NCI-H2029 treated with DMSO at 0.1 percent for 48 hours (cell line): ENCODE results near the gene ZNF263.

Source experiments
- DNase-seq: peaks from one replicate; lab custom pipeline; 2025; lab: John Stamatoyannopoulos, UW

The ZNF263 gene

DNA sequence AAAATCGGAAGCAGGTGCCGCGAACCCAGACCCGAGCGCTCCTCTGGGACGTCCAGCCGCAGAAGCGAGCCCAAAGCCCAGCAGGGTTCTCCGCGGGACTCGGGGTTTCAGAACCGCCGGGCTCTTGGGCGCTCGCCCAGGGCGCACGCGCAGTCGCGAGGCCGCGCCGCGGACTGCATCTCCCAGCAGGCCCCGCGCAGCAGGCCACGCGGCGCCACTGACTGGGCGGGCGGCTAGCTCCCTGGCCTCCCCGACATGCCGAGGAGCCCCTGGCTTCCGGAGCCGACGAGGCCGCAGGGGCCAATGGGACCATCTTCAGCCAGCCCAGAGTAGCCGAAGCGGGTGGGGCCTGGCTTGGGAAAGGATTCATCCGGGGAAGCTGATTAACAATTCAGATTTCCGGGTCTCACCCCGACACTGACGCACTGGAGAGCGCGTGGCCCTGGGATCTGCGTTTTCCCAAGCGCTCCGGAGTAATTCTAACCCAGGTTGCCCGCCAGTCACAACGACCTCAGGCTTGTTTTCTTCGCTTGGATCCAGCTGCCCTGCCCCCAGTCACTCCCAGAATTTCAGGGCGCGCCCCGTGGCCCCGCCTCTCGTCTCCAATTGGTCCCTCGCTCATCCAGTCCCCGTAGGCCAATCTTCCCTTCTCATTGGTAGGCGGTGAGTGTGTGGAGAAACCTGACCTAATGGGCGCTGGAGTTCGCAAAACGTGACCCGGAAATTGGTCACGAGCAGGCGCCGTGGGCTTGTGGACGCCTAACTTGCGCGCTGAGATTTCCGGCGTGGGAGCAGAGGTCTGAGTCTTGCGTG is at the start of gene ZNF263:
Gene ZNF263 (plus strand): TSS at position 762 of the 813 bp plus-strand sequence. CDS start 328 bp downstream, outside the sequence.
- peak; percentile 94 for DNase-seq

DNA sequence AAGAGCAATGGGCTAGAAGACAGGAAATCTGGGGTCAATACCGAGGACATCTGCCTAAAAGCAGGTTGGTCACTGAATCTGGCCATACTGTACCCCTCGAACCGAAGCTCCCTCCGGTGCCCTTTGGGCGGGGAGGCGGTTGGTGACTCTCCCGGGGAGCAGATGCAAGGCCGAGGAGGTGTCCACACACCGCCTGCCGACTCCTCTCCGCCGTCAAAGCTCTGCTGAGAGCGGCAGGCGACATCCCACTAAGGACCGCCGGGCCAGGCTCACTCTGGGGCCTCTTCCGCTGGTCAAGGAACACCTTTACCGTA is 48.8 kb upstream of the ZNF263 start:
- no peak for DNase-seq

DNA sequence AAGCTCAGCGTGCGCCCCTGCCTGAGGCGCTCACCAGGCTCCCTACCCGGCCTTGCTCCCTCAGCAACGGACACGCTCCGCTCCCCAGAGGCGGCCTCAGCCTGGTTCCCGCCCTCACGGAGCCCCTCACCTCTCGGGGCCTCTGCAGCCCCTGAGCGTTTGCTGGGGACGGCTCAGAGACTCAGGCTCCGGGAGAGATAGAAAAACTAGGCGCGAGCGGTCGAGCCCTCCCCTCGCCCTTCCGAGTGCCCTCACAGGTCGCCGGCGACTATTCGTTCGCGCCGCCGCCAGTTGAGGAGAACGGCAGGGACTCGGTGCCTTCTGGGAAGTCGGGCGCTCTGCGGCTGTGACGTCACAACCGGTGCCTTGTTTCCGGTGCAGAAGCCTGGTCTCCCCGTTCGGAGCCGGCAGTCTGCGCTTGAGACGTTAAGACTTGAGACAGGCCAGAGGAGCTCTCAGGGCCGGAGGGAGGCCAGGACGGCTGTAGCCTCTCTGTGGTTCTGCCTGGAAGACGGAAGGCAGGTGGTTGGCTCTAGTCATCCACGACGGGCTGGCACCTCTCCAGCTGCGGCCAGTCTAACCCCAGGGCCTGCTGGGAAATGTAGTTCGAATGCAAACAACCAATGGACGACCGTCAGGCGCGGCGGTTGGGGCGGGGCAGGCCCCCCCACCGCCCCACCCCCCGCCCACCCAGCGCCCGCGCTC is 48.3 kb upstream of the ZNF263 start, which contains the start of gene ZNF200:
Gene ZNF200 (minus strand): TSS at position 302 of the 705 bp plus-strand sequence. CDS start 1,403 bp downstream, outside the sequence.
- peak; percentile 94 for DNase-seq

DNA sequence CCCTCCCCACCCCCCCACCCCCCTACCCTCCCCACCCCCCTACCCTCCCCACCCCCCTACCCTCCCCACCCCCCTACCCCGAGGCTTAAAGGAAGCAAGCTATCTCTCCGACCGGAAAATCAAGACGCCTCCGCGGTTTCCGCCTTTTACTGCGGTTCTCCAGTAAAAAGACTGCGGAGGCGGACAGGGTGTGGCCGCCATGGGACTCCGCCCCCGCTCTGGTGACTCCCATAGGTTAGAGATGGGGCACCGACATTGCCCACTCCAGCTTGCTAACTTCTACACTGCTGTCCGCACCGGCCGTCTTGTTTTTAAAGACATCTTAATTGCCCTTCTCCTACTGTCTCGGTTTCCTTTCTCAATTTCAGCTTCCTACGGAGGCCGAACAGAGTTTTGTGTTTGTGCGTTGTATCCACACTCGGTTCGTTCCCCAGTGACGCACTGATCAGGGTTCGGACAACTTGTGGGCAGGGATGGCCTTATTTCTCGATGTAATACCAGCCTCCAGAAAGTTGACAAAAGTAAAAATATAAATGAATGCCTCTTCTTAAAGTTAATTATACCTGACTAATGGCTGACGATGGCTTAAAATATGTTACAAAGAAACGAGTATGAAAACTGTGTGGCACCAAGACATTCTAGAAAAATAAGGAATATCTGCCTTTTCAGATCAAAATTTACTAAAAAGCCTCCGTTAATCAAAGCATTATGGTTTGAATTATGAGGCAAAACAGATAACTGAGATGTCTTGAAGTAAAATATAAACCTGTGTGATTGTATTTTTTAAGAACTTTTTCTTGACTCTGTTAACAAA is 47.2 kb upstream of the ZNF263 start:
- no peak for DNase-seq

DNA sequence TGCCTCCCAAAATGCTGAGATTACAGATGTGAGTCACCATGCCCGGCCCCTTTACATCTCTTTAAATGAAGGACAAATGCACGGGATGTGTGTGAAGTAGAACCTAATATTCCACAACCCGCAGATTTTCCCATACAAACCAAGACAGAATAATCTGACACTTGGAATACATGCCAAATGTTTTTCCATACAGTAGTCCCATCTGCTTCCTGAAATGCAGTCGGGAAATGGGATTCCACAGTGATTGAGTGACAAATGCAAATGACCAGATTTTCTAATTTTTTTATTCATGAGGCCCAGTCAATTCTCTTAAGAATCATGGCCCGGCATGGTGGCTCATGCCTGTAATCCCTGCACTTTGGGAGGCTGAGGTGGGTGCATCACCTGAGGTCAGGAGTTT is 41.5 kb upstream of the ZNF263 start:
- no peak for DNase-seq

DNA sequence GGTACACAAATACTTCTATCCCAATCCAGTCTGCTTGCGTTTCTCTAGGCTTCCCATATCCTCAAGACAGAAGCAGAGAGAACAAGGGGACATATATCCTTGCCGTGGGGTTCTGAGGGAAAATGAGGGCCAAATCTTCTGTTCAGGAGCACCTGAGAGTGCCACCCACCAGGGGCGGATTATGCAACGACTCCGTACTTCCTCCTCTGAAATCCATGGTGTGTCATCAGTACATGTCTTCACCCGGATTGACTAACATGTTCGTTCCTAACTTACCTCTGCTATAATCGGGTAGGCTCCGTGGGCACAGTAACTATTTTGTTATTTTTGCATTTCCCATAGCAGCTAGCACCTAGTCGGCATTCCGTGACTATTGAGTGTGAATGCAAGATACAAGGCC is 40.6 kb upstream of the ZNF263 start:
- DNase-seq, result no peak

DNA sequence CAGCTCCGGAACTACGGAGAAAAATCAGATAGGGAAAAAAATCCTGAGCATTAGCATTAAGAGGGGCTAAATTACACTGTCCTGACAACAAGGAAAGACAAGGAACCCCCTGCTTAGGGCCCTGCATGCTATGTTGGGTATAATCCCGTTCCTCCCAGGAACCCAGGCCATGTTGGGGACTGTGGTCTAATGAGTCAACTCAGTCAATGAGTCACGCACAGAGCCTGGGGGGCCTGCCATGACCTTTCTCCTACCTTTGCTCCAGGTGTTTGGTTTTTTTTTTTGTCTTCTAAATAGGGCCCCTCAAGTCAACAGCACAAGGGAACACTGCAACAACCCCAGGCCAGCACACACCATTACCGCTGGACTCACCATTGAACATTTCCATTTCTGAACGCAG is 39.4 kb upstream of the ZNF263 start:
- no peak for DNase-seq

DNA sequence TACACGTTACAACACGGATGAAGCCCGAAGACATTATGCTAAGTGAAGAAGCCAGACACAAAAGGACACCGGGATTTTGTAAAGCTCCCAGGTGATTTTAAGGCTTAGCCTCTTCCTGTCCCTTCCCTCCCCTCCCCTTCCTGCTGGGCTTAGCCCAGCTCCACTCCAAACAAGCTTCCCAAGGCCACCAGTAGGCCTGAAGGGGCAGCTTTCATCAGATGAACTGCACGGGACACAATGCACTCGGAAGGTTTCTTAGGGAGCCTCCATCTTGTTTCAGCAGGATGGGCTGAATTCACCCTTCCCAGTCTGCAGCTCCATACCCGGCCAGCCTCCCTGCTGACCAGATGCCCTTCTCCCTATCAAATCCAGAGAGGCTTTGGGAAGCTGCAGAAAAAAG is 37.3 kb upstream of the ZNF263 start:
- DNase-seq, result no peak

DNA sequence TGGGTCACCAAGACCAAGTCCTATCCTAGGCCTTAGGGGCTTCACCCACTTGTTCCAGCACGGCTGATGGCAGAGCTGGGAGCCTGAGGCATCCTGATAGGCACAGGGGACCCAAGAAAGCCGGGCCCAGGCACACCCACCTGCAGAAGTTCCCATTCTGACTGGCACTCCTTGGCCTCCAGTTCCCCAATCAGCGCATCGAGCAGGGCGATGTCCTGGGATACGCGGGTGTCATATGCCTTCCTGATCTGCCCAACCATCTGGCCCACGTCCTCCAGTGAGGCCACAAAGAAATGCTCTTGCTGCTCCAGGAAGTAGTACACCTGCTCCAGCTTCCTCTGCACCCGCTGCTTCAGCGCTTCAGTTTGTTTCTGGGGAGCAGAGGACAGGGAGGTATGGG is 36.4 kb upstream of the ZNF263 start:
- no peak for DNase-seq

DNA sequence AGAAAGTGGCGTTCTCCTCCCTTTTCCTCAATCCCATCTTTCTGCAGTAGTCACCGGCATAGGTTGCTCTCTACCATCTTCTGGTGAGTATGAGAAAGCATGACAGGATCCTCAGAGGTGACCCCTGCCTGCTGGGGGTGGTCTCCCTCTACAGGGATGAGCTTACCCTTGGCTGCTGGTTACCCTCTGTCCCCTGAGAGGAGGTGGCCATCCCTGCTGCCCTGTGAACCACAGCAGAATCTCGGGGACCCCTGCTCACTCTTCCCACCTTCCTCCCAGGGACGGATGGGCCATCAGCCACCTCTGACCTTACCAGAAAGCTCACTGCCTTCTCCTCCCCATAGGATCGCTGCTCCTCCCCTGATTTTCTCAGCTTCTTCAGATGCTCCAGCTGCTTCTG is 34.7 kb upstream of the ZNF263 start:
- DNase-seq, result no peak

DNA sequence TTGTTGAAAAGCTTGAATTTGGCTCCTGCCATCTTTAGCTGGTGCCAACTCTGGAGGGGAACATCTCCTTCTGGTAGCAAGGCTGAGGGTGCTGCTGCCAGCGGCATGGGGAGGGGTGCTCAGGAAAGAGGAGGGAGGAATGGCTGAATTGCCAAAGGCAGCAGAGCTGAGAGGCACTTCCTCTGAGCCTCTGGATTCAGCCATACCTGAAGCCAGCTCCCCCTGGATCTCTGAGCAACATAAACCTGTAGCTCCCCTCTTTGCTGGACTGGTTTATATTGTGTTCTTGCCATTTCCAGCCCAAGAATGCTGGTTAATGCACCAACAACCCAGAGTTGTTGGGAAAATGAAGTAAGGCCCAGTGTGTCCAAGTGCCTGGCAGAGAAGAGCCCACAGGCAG is 34.3 kb upstream of the ZNF263 start:
- DNase-seq, result no peak

DNA sequence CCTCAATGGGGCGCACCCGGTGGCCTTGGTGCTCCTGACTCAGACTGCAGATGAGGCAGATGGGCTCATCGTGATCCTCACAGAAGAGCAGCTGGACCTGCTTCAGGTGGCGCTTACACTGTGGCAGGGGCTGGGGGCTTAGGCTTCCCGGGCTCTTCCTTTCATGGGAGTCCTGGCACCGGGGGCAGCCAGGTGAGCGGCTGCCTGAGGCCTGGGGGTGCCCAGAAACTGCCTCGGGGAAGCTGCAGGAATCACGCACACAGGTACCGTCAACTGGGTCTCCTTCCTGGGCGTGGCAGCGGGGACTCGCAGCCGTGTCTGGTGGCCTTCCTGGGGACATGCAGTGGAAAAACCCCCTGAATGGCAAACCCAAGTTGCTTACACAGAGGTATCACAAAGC is 33.8 kb upstream of the ZNF263 start:
- DNase-seq, result no peak

DNA sequence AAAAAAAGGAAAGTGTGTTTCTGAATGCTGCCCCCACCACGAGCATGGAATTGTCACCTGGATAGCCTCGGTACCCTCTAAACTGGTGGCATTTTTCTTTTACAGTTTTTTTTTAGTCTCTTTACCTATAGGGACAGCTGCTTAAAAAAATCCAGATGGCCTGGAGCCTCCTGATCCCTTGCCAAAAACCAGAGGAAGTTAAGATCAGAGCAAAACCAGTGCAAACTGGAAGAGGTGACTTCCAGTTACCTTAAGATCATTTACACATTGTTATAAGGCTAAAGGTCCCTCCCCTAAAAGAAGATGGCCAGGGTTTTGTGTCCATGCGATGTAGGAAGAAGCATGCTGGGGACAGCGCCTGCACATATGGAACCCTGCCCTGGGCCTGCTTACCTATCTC is 30.3 kb upstream of the ZNF263 start:
- no peak for DNase-seq

DNA sequence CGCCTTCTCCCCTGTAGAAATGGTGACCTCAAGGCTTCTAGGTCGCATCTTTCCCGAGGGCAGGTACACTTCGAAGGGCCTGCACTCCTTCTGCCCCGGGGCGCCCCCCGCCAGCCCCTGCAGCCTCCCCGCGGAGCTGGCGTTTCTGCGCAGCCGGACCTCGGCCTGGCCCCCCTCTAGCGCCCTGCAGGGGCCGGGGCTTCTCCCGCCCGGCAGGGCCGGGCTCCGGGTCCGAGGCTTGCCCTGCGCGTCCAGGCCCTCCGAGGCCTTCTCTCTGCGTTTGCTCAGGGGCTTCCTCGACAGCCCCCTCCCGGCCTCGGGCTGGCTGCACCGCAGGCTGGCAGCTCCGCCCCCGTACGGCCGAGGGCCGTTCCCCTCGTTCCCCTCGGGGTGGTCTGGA is 29.0 kb upstream of the ZNF263 start:
- no peak for DNase-seq

DNA sequence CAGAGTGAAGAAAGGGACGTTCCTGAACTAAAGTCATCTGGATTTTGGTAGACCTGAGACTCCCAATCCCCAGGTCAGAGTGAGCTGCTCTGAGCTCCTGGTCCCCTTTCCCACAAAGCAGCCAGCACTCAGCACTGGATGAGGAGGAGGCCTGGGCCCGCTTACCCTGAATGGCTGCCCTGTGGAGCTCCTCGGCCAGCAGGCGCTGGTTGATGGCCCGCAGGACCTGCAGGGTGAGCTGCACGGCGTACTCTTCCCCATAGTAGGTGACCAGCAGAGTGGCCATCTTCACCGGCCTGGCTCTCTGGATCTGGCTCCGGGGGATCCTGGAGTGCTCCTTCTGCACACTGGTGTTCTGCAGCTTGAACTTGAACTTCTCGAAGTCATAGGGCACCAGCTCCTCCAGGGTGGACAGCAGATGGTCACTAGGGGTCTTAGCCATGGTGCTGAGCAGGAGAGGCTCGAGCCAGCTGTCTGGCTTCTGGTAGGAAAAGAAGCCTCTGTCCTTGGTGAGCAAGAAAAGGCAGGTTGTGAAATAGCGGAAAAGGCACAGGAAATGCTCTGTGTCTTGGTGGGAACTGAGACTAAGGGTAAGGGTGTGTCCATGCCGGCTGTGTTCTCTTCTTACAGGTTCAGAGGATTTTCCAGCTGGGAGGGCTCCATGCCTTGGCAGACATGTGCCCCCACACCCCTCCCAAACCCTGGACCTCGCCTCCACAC is 27.0 kb upstream of the ZNF263 start, which contains the start of gene MEFV:
Gene MEFV (minus strand): TSS at position 488 of the 720 bp plus-strand sequence. CDS start 46 bp downstream, at position 442.
- no peak for DNase-seq

DNA sequence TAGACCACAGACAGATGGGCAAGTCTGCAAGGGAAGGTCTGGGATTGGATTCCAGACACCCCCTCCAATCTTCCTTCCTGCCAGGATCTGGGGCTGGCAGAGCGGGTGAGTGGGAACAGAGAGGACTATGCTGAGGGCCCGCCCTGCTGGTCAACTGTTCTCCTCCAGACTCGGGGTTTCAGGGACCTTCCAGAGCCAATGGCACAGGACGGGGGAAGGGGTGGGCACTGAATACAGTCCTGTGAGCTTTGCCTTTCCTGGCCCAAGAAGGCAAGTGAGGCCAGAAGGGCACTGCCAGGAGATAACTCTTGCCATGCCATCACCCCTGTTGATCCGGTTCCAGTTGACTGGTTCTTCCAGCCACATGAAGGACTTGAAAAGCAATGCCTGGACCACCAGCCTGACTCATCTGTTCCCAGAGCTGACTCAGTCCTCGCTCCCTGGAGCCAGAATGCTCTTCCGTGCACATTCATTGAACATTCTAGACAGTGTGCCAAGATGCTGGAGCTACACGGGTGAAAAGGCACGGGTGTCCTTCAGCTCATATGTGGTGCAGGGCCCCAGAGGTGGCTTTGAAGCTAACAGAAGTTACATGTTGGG is 26.3 kb upstream of the ZNF263 start:
- no peak for DNase-seq

DNA sequence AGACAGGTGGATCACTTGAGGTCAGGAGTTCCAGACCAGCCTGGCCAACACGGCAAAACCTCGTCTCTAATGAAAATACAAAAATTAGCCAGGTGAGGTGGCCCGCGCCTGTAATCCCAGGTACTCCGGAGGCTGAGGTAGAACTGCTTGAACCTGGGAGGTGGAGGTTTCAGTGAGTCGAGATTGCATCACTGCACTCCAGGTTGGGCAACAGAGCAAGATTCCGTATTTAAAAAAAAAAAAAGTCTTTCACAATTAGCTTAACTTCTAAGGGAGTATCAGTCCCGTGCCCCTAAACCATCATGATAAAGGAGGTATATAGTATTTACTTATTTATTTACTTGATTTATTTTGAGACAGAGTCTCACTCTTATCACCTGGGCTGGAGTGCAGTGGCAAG is 23.5 kb upstream of the ZNF263 start:
- no peak for DNase-seq

DNA sequence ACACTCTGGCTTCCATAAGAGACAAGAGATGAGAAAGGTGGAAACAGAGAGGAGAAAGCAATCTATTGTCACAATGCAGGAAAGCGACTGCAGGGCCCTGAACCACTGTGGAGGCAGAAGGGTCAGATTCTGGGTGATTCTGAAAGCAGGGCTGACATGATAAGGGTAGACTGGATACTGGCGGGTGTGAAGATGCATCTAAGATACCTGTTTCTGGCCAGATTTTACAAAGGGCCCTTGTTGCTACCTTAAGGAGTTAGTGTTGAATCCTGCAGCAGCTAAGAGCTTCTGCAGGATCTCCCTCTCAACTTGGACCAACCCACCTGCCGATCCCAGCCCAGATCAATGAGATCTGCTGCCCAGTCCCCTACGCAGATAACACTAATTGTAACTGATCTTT is 20.8 kb upstream of the ZNF263 start:
- no peak for DNase-seq

DNA sequence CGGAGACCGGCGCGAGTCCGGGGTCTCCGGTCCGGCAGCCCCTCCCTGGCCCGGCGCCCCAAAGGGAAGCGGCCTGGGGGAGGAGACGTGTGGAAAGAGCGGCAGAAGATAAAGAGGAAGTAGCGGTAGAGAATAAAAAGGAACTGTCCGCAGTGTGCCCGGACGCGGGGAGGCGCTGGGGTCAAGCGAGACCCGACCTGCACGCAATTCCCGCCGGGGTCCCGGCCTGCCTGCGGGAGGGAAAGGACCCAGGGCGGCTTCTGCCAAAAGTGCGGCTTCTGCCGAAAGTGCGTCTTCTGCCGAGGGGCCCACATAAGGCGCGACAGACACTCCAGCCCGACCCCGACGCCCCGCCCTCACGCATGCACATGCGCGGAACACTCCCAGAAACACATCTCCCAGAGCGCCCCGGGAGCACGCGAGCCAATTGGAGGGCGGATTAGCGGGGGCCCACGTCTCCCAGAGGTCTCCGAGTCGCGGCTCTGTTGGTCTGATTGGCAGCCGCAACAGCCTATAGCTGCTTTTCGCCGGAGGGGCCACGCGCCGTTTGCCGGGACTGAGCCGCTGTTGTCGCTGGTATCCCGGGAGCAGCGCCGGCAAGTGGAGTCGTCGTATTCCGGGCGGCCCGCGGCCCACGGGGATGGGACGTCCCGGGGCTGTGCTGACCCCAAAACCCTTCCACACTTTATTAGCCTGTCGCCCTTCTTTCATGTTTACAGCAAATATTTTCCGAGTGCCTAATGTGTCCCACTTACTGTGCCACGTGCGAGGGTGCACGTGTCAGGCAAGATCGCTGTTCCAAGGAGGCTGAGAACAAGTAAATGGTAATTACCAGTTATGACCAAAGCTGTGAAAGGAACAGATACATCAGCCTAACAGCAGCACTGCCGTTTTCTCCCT is 18.9 kb upstream of the ZNF263 start:
- DNase-seq, result peak; percentile 78

DNA sequence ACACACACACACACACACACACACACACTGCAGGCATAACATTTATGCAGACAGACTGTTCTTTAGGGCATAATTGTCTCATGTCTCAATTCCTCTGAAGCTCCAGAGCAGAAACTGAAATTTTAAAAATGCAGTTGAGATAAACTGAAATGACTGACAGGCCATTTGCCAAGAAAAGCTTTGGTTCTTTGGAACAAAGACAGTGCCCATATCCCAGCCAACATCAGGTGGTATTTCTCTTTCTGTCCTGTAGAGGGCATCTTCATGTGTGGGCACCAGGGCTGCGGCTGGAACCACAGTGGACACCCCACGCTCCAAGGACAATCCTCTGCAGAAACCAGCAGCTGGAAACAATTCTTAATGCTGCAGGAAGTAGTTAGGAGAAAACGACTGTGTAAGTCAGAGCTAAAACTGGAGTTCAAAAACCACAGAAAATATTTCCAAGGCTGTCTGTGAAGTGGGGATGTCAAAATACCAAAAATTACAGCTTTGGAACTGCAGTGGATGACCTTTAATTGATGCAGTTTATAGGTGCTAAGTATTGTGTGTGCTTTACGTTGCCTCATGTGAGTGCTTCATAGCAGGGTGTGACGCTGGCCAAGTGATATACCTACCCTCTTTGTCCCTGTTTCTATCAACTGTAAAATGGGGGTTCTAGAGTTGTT is 16.3 kb upstream of the ZNF263 start:
- no peak for DNase-seq
